Right lobe of liver (tissue), 6 donors: Measurements from ENCODE around the gene DNAH8. TPM values are rescaled to one million over a fixed set of nuclear protein-coding genes. Genes with fewer than 3 reads are reported as not detected.
"Not testable (repeated sequence)": the region's sequence is repeated elsewhere in the genome, so short reads cannot be mapped to it uniquely, and the experiment has no call there.

ENCODE experiments used
- ATAC-seq, 4 donors: fragments of 200-7000 bp; cut with Tn5 transposase; one replicate each; pipeline ENCODE4 v1.9.1; 2020; ENCODE audit warnings: mild to moderate bottlenecking in 4 of 4, moderate library complexity in 4 of 4
- DNase-seq, 3 donors: peaks; one replicate each; pipeline ENCODE4 v3.0.0-alpha.2; 2020
- H3K27ac ChIP-seq, 3 donors: fragments of 200-600 bp; one replicate each; pipeline ENCODE4 v1.8.0; 2022
- H3K27me3 ChIP-seq, 2 donors: fragments of 200-600 bp; one replicate each; pipeline ENCODE4 v1.8.0; 2022
- H3K36me3 ChIP-seq, 4 donors: fragments of 200-600 bp; sonication (generic) in 1 of 4; one replicate each; pipeline versions ENCODE4 v1.5.1 to v1.8.0; 2017 to 2022; ENCODE audit warnings: control low read depth in 1 of 4
- H3K4me1 ChIP-seq, 4 donors: fragments of 200-600 bp; sonication (generic) in 1 of 4; one replicate each; pipeline versions ENCODE4 v1.5.1 to v1.8.0; 2017 to 2022; ENCODE audit warnings: control low read depth in 1 of 4
- H3K4me3 ChIP-seq, 3 donors: fragments of 200-600 bp; one replicate each; pipeline ENCODE4 v1.8.0; 2022
- H3K9me3 ChIP-seq, 4 donors: fragments of 200-600 bp; sonication (generic) in 1 of 4; one replicate each; pipeline versions ENCODE4 v1.5.1 to v1.8.0; 2017 to 2022; ENCODE audit warnings: control low read depth in 1 of 4
- CTCF ChIP-seq, 4 donors: fragments of 200-600 bp in 3 of 4; fragments of 450-650 bp in 1 of 4; IDR thresholded peaks; one replicate each; pipeline versions ENCODE4 v1.5.1 to v1.8.0; 2016 to 2022; ENCODE audit warnings: antibody characterized with exemption in 4 of 4, mild to moderate bottlenecking in 2 of 4
- POLR2A ChIP-seq: fragments of 450-650 bp; IDR thresholded peaks from one replicate; pipeline ENCODE4 v1.6.1; 2017; ENCODE audit warnings: antibody characterized with exemption, mild to moderate bottlenecking
- WGBS: methylation state at CpG from one replicate; pipeline ENCODE4 v1.1.6; 2018; ENCODE audit warnings: low coverage, low lambda C conversion rate; ENCODE audit not compliant: insufficient coverage; ENCODE audit errors: missing lambda C conversion rate; 5-methylcytosine and 5-hydroxymethylcytosine counted together
- intact Hi-C, 2 donors: fragments of 100-400 bp; cut with DNase I; formaldehyde crosslinking; loops; one replicate each; pipeline versions ENCODE4 v1.11.2 to v1.14.1; 2022
- total RNA-seq, 6 experiments: library from RNA; depleted of rRNA in 2 of 6; stranded (reverse); fragments of >200 nt in 2 of 6; fragmentation: NEBNext Ultra II Directional in 3 of 6; extraction: Animal tissue kit (Norgen Biotek cat#: 25700) in 3 of 6; gene quantifications; one replicate each; pipeline versions ENCODE4 v1.1.0 to v1.2.4, GENCODE V29; 2016 to 2023
- donor health status: DM: no; HTN: yes; CAD: no.
- donor health status: DM: no; HTN: no; CAD: no.
- donor health status: DM: no; HTN: no; CAD: no.
- donor health status: DM: no; HTN: yes; CAD: no.
- donor health status: DM: no; HTN: yes; CAD: no.

The DNAH8 gene
- total RNA-seq, 6 experiments from 2014 or later, result 0.02 TPM; not detected in 5

- no peaks in the 10 kb centered on the region for H3K4me1 ChIP-seq
- no peaks in the 10 kb centered on the region for H3K9me3 ChIP-seq
- no peaks in the 10 kb centered on the region for H3K27me3 ChIP-seq
- WGBS, result 72% methylated on average over 5 of the region's 5 CpGs
- DNase-seq (no peak), ATAC-seq (no peak)
- no peaks in the 10 kb centered on the region for H3K36me3 ChIP-seq
- intact Hi-C loops, result no loop called here
- no peak for TF ChIP-seq POLR2A
- no peak overlapping the region for H3K27ac ChIP-seq
- H3K4me3 ChIP-seq, result no peak overlapping the region
These were observed 71.4 kb downstream of the DNAH8 start for GRCh38 chr6:38786486-38786885.

- 41% methylated on average over 2 of the region's 2 CpGs for WGBS
- TF ChIP-seq POLR2A, result no peak
- TF ChIP-seq CTCF (IDR thresholded peaks at IDR 0.05), result no peak
- H3K36me3 ChIP-seq, result no peaks in the 10 kb centered on the region
These were observed 74.1 kb downstream of the DNAH8 start for GRCh38 chr6:38789256-38789655.

GRCh38 chr6:38792356-38792755, 77.2 kb downstream of the DNAH8 start:
- no peaks in the 10 kb centered on the region for H3K27me3 ChIP-seq
- intact Hi-C loops, result no loop called here
- WGBS, result 78% methylated on average over 2 of the region's 2 CpGs

More at GRCh38 chr6:38789256-38789655, 74.1 kb downstream of the DNAH8 start:
- DNase-seq (no peak), ATAC-seq (no peak)
- H3K27me3 ChIP-seq, result no peaks in the 10 kb centered on the region
- no peak overlapping the region for H3K4me3 ChIP-seq
- H3K4me1 ChIP-seq, result no peaks in the 10 kb centered on the region
- H3K27ac ChIP-seq, result no peak overlapping the region
- no peaks in the 10 kb centered on the region for H3K9me3 ChIP-seq
- intact Hi-C loops, result no loop called here

DNA sequence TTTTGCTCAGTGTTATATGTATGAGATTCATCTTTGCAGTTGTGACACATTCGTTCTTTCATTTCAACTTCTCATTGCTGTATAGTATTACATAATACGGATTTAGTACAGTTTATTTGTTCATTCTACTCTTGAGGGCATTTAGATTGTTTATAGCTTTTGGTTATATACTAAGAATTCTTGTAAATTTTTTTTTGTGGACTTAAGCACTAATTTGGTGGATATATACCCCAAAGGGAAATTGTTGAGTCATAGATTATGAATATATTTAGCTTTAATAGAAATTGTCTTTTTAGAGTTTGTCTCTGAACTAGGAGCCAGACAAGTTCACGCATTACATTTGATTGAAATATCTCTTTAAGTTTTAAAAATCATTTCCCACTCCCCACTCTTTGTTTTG, 79.6 kb downstream of the DNAH8 start:
- no peak overlapping the region for H3K4me3 ChIP-seq
- H3K9me3 ChIP-seq, result no peaks in the 10 kb centered on the region
- H3K27me3 ChIP-seq, result no peaks in the 10 kb centered on the region
- no peak for DNase-seq
- H3K27ac ChIP-seq, result no peak overlapping the region
- intact Hi-C loops, result no loop called here
- ATAC-seq, result no peak
- H3K36me3 ChIP-seq, result no peaks in the 10 kb centered on the region
- TF ChIP-seq CTCF (IDR thresholded peaks at IDR 0.05), result no peak
- no peak for TF ChIP-seq POLR2A
- WGBS, result 81% methylated on average over 3 of the region's 3 CpGs
- no peaks in the 10 kb centered on the region for H3K4me1 ChIP-seq

More at GRCh38 chr6:38792356-38792755, 77.2 kb downstream of the DNAH8 start:
- no peaks in the 10 kb centered on the region for H3K36me3 ChIP-seq
- H3K4me3 ChIP-seq, result no peak overlapping the region
- H3K4me1 ChIP-seq, result no peaks in the 10 kb centered on the region
- ATAC-seq (no peak), DNase-seq (no peak)
- no peak for TF ChIP-seq CTCF (IDR thresholded peaks at IDR 0.05)
- no peak for TF ChIP-seq POLR2A
- H3K9me3 ChIP-seq, result no peaks in the 10 kb centered on the region
- no peak overlapping the region for H3K27ac ChIP-seq

- ATAC-seq, result peak in 1 of 4 donors; percentile 47
- Histone ChIP-seq H3K4me1 (no peaks in the 10 kb centered on the region), H3K4me3 (no peak overlapping the region), H3K27ac (no peak overlapping the region), H3K9me3 (no peaks in the 10 kb centered on the region), H3K36me3 (no peaks in the 10 kb centered on the region), H3K27me3 (no peaks in the 10 kb centered on the region)
- TF ChIP-seq POLR2A, result no peak
- intact Hi-C loops, result no loop called here
- WGBS, result 86% methylated on average over 1 of the region's 3 CpGs
- no peak for DNase-seq
These were observed 80.9 kb downstream of the DNAH8 start for GRCh38 chr6:38796006-38796405.

DNA sequence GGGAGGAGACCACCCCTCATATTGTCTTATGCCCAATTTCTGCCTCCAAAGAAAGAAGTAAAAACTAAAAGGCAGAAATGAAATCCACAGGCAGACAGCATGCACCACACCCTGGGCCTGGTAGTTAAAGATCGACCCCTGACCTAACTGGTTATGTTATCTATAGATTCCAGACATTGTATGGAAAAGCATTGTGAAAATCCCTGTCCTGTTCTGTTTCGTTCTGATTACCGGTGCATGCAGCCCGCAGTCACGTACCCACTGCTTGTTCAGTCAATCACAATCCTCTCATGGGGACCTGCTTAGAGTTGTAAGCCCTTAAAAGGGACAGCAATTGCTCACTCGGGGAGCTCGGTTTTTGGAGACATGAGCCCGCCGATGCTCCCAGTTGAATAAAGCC, 81.3 kb downstream of the DNAH8 start:
- WGBS, result 89% methylated on average over 5 of the region's 9 CpGs
- H3K4me1 ChIP-seq, H3K4me3 ChIP-seq, H3K36me3 ChIP-seq, H3K9me3 ChIP-seq, H3K27me3 ChIP-seq, intact Hi-C loops, ATAC-seq, H3K27ac ChIP-seq, DNase-seq: not testable (repeated sequence)
